Measurements from ENCODE around the gene BAHD1. TPM values are rescaled to one million over a fixed set of nuclear protein-coding genes. Genes with fewer than 3 reads are reported as not detected.

Gene BAHD1
- total RNA-seq, 4 donors from 2014 or later, result 8.8 to 27.4 (median 13.5) TPM

GRCh38 chr15:40498891-40499290 is 58.1 kb downstream of the BAHD1 start:
- Histone ChIP-seq H3K27ac (no peak overlapping the region), H3K4me3 (no peak overlapping the region), H3K9me3 (no peaks in the 10 kb centered on the region), H3K36me3 (no peaks in the 10 kb centered on the region), H3K27me3 (no peaks in the 10 kb centered on the region), H3K4me1 (no peaks in the 10 kb centered on the region)
- intact Hi-C loops (cut with DNase I; ENCODE audit: low total_unique reads) (no loop called here), in situ Hi-C loops (cut with MboI; ENCODE audit: low sequenced_read_pairs in 4 of 4) (no loop called here)
- TF ChIP-seq CTCF (IDR thresholded peaks at IDR 0.05 in 4 of 5, conservative IDR thresholded peaks at IDR 0.05 in 1 of 5) (no peak), POLR2A (IDR thresholded peaks at IDR 0.05) (no peak)
- DNase-seq, result no peak
- ATAC-seq, result no peak

- in situ Hi-C loops (cut with MboI; ENCODE audit: low sequenced_read_pairs in 4 of 4) (loop anchor here in 2 of 4 donors (25.0 kb wide), 2 partner anchors 187 to 387 kb away; partner anchors contain the start of genes RAD51 (in 1 of the 2) and VPS18 (in 1 of the 2)), intact Hi-C loops (cut with DNase I; ENCODE audit: low total_unique reads) (no loop called here)
- no peak for DNase-seq
- H3K4me1 ChIP-seq, result no peaks in the 10 kb centered on the region
- H3K4me3 ChIP-seq, result no peak overlapping the region
- no peaks in the 10 kb centered on the region for H3K27me3 ChIP-seq
- no peak for ATAC-seq
- H3K36me3 ChIP-seq, result no peaks in the 10 kb centered on the region
- no peak overlapping the region for H3K27ac ChIP-seq
- H3K9me3 ChIP-seq, result no peaks in the 10 kb centered on the region
- TF ChIP-seq POLR2A (IDR thresholded peaks at IDR 0.05) (no peak), CTCF (IDR thresholded peaks at IDR 0.05 in 4 of 5, conservative IDR thresholded peaks at IDR 0.05 in 1 of 5) (no peak)
Measured at GRCh38 chr15:40499931-40500330, 59.2 kb downstream of the BAHD1 start.

- H3K27me3 ChIP-seq, result no peaks in the 10 kb centered on the region
- no peaks in the 10 kb centered on the region for H3K36me3 ChIP-seq
- no peak overlapping the region for H3K4me3 ChIP-seq
- DNase-seq (no peak), ATAC-seq (no peak)
- intact Hi-C loops (cut with DNase I; ENCODE audit: low total_unique reads) (no loop called here), in situ Hi-C loops (cut with MboI; ENCODE audit: low sequenced_read_pairs in 4 of 4) (loop anchor here in 2 of 4 donors (25.0 kb wide), 2 partner anchors 187 to 387 kb away; partner anchors contain the start of genes RAD51 (in 1 of the 2) and VPS18 (in 1 of the 2))
- TF ChIP-seq POLR2A (IDR thresholded peaks at IDR 0.05) (no peak), CTCF (IDR thresholded peaks at IDR 0.05 in 4 of 5, conservative IDR thresholded peaks at IDR 0.05 in 1 of 5) (no peak)
- no peaks in the 10 kb centered on the region for H3K4me1 ChIP-seq
- H3K9me3 ChIP-seq, result no peaks in the 10 kb centered on the region
- no peak overlapping the region for H3K27ac ChIP-seq
Measured at GRCh38 chr15:40500568-40501330, 60.0 kb downstream of the BAHD1 start.

GRCh38 chr15:40501487-40501886 is 60.7 kb downstream of the BAHD1 start:
- H3K27me3 ChIP-seq, result no peaks in the 10 kb centered on the region
- no peaks in the 10 kb centered on the region for H3K36me3 ChIP-seq
- no peak overlapping the region for H3K27ac ChIP-seq
- H3K4me1 ChIP-seq, result peaks cover 0 to under 1% of the 10 kb centered on the region in 2 donors
- in situ Hi-C loops (cut with MboI; ENCODE audit: low sequenced_read_pairs in 4 of 4) (loop anchor here in 2 of 4 donors (25.0 kb wide), 2 partner anchors 186 to 386 kb away; partner anchors contain the start of genes RAD51 (in 1 of the 2) and VPS18 (in 1 of the 2)), intact Hi-C loops (cut with DNase I; ENCODE audit: low total_unique reads) (no loop called here)
- H3K9me3 ChIP-seq, result no peaks in the 10 kb centered on the region
- ATAC-seq (no peak), DNase-seq (no peak)
- TF ChIP-seq POLR2A (IDR thresholded peaks at IDR 0.05) (no peak), CTCF (IDR thresholded peaks at IDR 0.05 in 4 of 5, conservative IDR thresholded peaks at IDR 0.05 in 1 of 5) (no peak)
- no peak overlapping the region for H3K4me3 ChIP-seq

Measured in gastrocnemius medialis (tissue), 4 donors.